ENCODE measurements around the gene SAMD14. TPM values are rescaled to one million over a fixed set of nuclear protein-coding genes. Genes with fewer than 3 reads are reported as not detected.

The SAMD14 gene
- total and polyA plus RNA-seq, 10 of the 15 experiments (the other 5 are each of a cell fraction or from before 2014, with no cell fraction given): 0.06 to 1.7 (median 0.25) TPM; not detected in 3

GRCh38 chr17:50161023-50161910, 31.3 kb upstream of the SAMD14 start (continued):
- TF ChIP-seq, protein P1, sequence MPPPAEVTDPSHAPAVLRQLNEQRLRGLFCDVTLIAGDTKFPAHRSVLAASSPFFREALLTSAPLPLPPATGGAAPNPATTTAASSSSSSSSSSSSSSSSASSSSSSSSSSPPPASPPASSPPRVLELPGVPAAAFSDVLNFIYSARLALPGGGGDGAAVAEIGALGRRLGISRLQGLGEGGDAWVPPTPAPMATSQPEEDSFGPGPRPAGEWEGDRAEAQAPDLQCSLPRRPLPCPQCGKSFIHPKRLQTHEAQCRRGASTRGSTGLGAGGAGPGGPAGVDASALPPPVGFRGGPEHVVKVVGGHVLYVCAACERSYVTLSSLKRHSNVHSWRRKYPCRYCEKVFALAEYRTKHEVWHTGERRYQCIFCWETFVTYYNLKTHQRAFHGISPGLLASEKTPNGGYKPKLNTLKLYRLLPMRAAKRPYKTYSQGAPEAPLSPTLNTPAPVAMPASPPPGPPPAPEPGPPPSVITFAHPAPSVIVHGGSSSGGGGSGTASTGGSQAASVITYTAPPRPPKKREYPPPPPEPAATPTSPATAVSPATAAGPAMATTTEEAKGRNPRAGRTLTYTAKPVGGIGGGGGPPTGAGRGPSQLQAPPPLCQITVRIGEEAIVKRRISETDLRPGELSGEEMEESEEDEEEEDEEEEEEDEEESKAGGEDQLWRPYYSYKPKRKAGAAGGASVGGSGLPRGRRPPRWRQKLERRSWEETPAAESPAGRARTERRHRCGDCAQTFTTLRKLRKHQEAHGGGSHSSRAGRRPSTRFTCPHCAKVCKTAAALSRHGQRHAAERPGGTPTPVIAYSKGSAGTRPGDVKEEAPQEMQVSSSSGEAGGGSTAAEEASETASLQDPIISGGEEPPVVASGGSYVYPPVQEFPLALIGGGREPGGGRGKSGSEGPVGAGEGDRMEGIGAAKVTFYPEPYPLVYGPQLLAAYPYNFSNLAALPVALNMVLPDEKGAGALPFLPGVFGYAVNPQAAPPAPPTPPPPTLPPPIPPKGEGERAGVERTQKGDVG (CRISPR knock-in tag; IDR thresholded peaks at IDR 0.05): no peak
- TF ChIP-seq JUNB (IDR thresholded peaks at IDR 0.05) (no peak), SPI1 (IDR thresholded peaks at IDR 0.05; ENCODE audit: borderline replicate concordance, insufficient read depth, low read depth, low read length) (no peak), ZBTB40 (IDR thresholded peaks at IDR 0.05; ENCODE audit: borderline replicate concordance) (peak; percentile 16; the same call in 1 of the 2 replicates), EP300 (IDR thresholded peaks at IDR 0.05; ENCODE audit: borderline replicate concordance in 1 of 2, control insufficient read depth in 1 of 2, low read depth in 2 of 2, low read length in 2 of 2) (no peak), SREBF2 (IDR thresholded peaks at IDR 0.05; ENCODE audit: low read length) (no peak), NKRF (conservative IDR thresholded peaks at IDR 0.05) (no peak; the same call in 1 of the 2 replicates), NFIC (IDR thresholded peaks at IDR 0.05; ENCODE audit: low read depth, low read length) (no peak), TCF12 (IDR thresholded peaks at IDR 0.05; ENCODE audit: low read depth, low read length) (0 out of 2 replicates have a peak, but pooled peaks have one; percentile 17), MYB (IDR thresholded peaks at IDR 0.05; ENCODE audit: borderline replicate concordance, low read depth, low read length) (0 out of 2 replicates have a peak, but pooled peaks have one; percentile 31), EGR1 (IDR thresholded peaks at IDR 0.05; ENCODE audit: borderline replicate concordance in 1 of 2, low read depth in 2 of 2, low read length in 2 of 2) (peak in 1 of 2 experiments; percentile 93; a peak in 2 of 3 replicates), CHD1 (IDR thresholded peaks at IDR 0.05; ENCODE audit: low read depth, low read length) (no peak), SMAD5 (IDR thresholded peaks at IDR 0.05; ENCODE audit: low read depth) (no peak), POU2F2 (IDR thresholded peaks at IDR 0.05; ENCODE audit: borderline replicate concordance, low read depth, low read length) (peak; percentile 64; the same call in 1 of the 3 replicates), IKZF1 (conservative IDR thresholded peaks at IDR 0.05) (peak; percentile 82), HDAC2 (IDR thresholded peaks at IDR 0.05) (no peak), RFX5 (IDR thresholded peaks at IDR 0.05; ENCODE audit: low read depth, low read length) (no peak), POLR2AphosphoS2 (IDR thresholded peaks at IDR 0.05; ENCODE audit: low read depth, low read length) (no peak)
- TF ChIP-seq, protein P2, sequence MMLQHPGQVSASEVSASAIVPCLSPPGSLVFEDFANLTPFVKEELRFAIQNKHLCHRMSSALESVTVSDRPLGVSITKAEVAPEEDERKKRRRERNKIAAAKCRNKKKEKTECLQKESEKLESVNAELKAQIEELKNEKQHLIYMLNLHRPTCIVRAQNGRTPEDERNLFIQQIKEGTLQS (IDR thresholded peaks at IDR 0.05; ENCODE audit: borderline replicate concordance, extremely low read depth, low read depth, low read length): no peak

Measured in GM12878 (cell line).